HepG2 (cell line): Measurements from ENCODE around the gene MAGEA4. TPM values are rescaled to one million over a fixed set of nuclear protein-coding genes. Genes with fewer than 3 reads are reported as not detected.

ENCODE experiments used
- ATAC-seq: fragments of 200-7000 bp; cut with Tn5 transposase; 3 replicates; pipeline ENCODE4 v1.9.1; 2020; ENCODE audit warnings: mild to moderate bottlenecking, moderate library complexity
- BruUV-seq: library from RNA; stranded (reverse); fragments of 400-500 nt; replicated peaks from 2 replicates; lab custom pipeline; 2021; lab: Mats Ljungman, UMichigan
- CTCF ChIA-PET: fragments of 300-600 bp; formaldehyde crosslinking; extraction: SDS; loops from one replicate; lab custom pipeline; 2021; ENCODE audit warnings: low total read pairs, inconsistent platforms, low intra/inter-chr PET ratio; lab: Yijun Ruan, JAX
- POLR2A ChIA-PET: fragments of 350-600 bp; sonication (Branson Sonifier 250); formaldehyde crosslinking; loops from one replicate; lab custom pipeline; 2020; ENCODE audit warnings: antibody characterized with exemption, inconsistent platforms; lab: Yijun Ruan, JAX
- DNase-seq: peaks from one replicate; pipeline ENCODE4 v3.0.0-alpha.2; 2015; ENCODE audit warnings: low spot score
- FAIRE-seq: peaks from 3 replicates; lab custom pipeline; 2011; peaks lifted over from hg19 to GRCh38; lab: Jason Lieb, UNC
- H2AFZ ChIP-seq: one replicate; pipeline ENCODE4 v1.6.1; 2011; ENCODE audit warnings: low read length, inconsistent platforms
- H3K27ac ChIP-seq: fragments of 300-600 bp; 3 replicates; pipeline ENCODE4 v1.8.0; 2011; ENCODE audit warnings: mixed run types, mild to moderate bottlenecking, mixed read lengths, low read length, inconsistent platforms; ENCODE audit not compliant: insufficient read depth; ENCODE audit errors: extremely low read length
- H3K27me3 ChIP-seq, 2 experiments: fragments of 200-600 bp in 1 of 2; 2 replicates in 1 of 2; 3 replicates in 1 of 2; pipeline versions ENCODE4 v1.6.0 to v1.8.0; 2011; ENCODE audit warnings: low read length in 2 of 2, mild to moderate bottlenecking in 2 of 2, moderate library complexity in 2 of 2, inconsistent platforms in 1 of 2; ENCODE audit not compliant: insufficient read depth in 2 of 2, control insufficient read depth in 1 of 2
- H3K36me3 ChIP-seq, 2 experiments: fragments of 200-600 bp in 1 of 2; replicated peaks in 1 of 2; 2 replicates in 1 of 2; 3 replicates in 1 of 2; pipeline versions ENCODE4 v1.5.1 to v1.8.0; 2011; ENCODE audit warnings: low read length in 2 of 2, inconsistent platforms in 1 of 2; ENCODE audit not compliant: insufficient read depth in 2 of 2, control insufficient read depth in 1 of 2
- H3K4me1 ChIP-seq: 2 replicates; pipeline ENCODE4 v1.5.1; 2012; ENCODE audit warnings: low read length, inconsistent platforms; ENCODE audit not compliant: insufficient read depth
- H3K4me2 ChIP-seq: 2 replicates; pipeline ENCODE4 v1.6.0; 2011; ENCODE audit warnings: low read depth, low read length, inconsistent platforms
- H3K4me3 ChIP-seq, 3 experiments: fragments of 200-600 bp in 1 of 3; sonication (generic), shearing (Covaris generic) in 1 of 3; replicated peaks in 1 of 3; 2 replicates each; pipeline ENCODE4 v1.5.1; 2011 to 2016; ENCODE audit warnings: low read length in 3 of 3, inconsistent platforms in 2 of 3, low read depth in 2 of 3, mild to moderate bottlenecking in 2 of 3, control low read depth in 1 of 3, mixed read lengths in 1 of 3; ENCODE audit not compliant: insufficient read depth in 1 of 3
- H3K79me2 ChIP-seq: one replicate; pipeline ENCODE4 v1.6.1; 2011; ENCODE audit warnings: low read length, inconsistent platforms; ENCODE audit not compliant: insufficient read depth
- H3K9ac ChIP-seq: 2 replicates; pipeline ENCODE4 v1.6.0; 2011; ENCODE audit warnings: mild to moderate bottlenecking, low read depth, low read length, inconsistent platforms; ENCODE audit not compliant: insufficient read depth
- H3K9me3 ChIP-seq: 2 replicates; pipeline ENCODE4 v1.5.1; 2012; ENCODE audit warnings: mild to moderate bottlenecking, low read length
- H4K20me1 ChIP-seq: 2 replicates; pipeline ENCODE4 v1.6.0; 2011; ENCODE audit warnings: inconsistent platforms, mild to moderate bottlenecking, low read length, moderate library complexity; ENCODE audit not compliant: insufficient read depth
- CEBPB ChIP-seq: IDR thresholded peaks from 2 replicates; pipeline ENCODE4 v1.6.1; 2011; ENCODE audit warnings: low read depth, low read length, improper control_type of control experiment, borderline replicate concordance
- PAX8 ChIP-seq: sonication (generic); formaldehyde crosslinking; IDR thresholded peaks from 2 replicates; pipeline ENCODE4 v1.8.0; 2022; ENCODE audit warnings: mild to moderate bottlenecking, missing genetic modification reagents, borderline replicate concordance
- RCOR2 ChIP-seq: IDR thresholded peaks from 2 replicates; pipeline ENCODE4 v1.6.1; 2016; ENCODE audit warnings: missing biosample characterization, missing genetic modification reagents
- U2AF1 ChIP-seq: fragments of 200-400 bp; formaldehyde crosslinking; optimal IDR thresholded peaks from 2 replicates; pipeline ENCODE3; 2017; ENCODE audit warnings: mild to moderate bottlenecking, low read depth, low read length
- ZNF75D ChIP-seq: sonication (generic); formaldehyde crosslinking; IDR thresholded peaks from 2 replicates; pipeline ENCODE4 v1.8.1; 2023; ENCODE audit warnings: missing genetic modification reagents, mild to moderate bottlenecking, borderline replicate concordance
- ZNF773 ChIP-seq: sonication (generic); formaldehyde crosslinking; IDR thresholded peaks from 2 replicates; pipeline ENCODE4 v1.4.0; 2020; ENCODE audit warnings: missing genetic modification reagents, borderline replicate concordance
- ZSCAN20 ChIP-seq: sonication (generic); formaldehyde crosslinking; IDR thresholded peaks from 2 replicates; pipeline ENCODE4 v1.4.0; 2020; ENCODE audit warnings: missing genetic modification reagents, mild to moderate bottlenecking, borderline replicate concordance
- WGBS: methylation state at CpG from one replicate; pipeline ENCODE4 v1.1.6; 2017; ENCODE audit warnings: low lambda C conversion rate; 5-methylcytosine and 5-hydroxymethylcytosine counted together
- in situ Hi-C: cut with HindIII; loops from 2 replicates; pipeline ENCODE4 v1.10.0; 2017; ENCODE audit warnings: low pct_unique_long_range_greater_than_20kb; ENCODE audit not compliant: extremely low pct_ligation_motif_present
- intact Hi-C: fragments of 100-400 bp; cut with micrococcal nuclease; formaldehyde crosslinking; loops from one replicate; pipeline ENCODE4 v1.10.0; 2022; ENCODE audit not compliant: unreplicated experiment
- polyA plus RNA-seq, 8 experiments: library from polyadenylated mRNA; depleted of rRNA in 3 of 8; stranded (reverse) in 7 of 8; unstranded in 1 of 8; fragments of >200 nt; fragmentation: Illumina TruSeq in 4 of 8; extraction: Trizol in 4 of 8; gene quantifications; 2 replicates each; pipeline versions ENCODE4 v1.2.1 to v1.2.3, GENCODE V29; 2011 to 2016; ENCODE audit warnings: low read depth in 4 of 8, missing spikeins in 1 of 8, mixed read lengths in 1 of 8; ENCODE audit not compliant: insufficient read depth in 1 of 8
- total RNA-seq, 5 experiments: library from RNA; depleted of rRNA; stranded (reverse); fragments of >200 nt; fragmentation: Illumina TruSeq; extraction: Trizol; gene quantifications; 2 replicates each; pipeline ENCODE4 v1.2.3, GENCODE V29; 2016; ENCODE audit warnings: low read depth in 1 of 5
- TF ChIP-seq, protein P1 (sequence below): sonication (generic); formaldehyde crosslinking; conservative IDR thresholded peaks from 2 replicates; pipeline ENCODE4 v1.4.0; 2020; ENCODE audit warnings: missing genetic modification reagents
- TF ChIP-seq, protein P2 (sequence below): sonication (generic); formaldehyde crosslinking; IDR thresholded peaks from 2 replicates; pipeline ENCODE4 v1.8.1; 2023; ENCODE audit warnings: missing genetic modification reagents, inconsistent platforms, borderline replicate concordance
- TF ChIP-seq, protein P3 (sequence below): IDR thresholded peaks from 2 replicates; pipeline ENCODE4 v1.6.1; 2016; ENCODE audit warnings: mild to moderate bottlenecking

MAGEA4 gene
- total and polyA plus RNA-seq, 2 of the 13 experiments (the other 11 are each of a cell fraction or from before 2014, with no cell fraction given), result not detected

DNA sequence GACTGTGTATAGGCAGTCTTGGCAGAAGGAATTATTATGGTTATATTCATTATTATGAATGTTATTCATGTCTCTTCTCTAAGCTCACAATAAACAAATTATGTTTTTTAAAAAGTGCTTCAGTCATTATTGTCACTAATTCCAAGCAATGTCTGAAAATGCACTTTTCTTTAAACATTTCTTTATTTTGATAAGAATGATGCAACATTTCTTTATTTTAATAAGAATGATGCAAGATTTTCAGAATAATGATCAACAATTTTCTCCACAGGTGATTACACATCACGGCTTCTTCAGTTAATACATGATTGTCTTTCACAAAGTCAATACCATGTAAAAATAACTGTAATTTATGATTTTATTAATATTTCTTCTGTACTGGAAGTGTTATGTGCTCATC, 22.7 kb downstream of the MAGEA4 start:
- Histone ChIP-seq H3K27me3 (no peaks in the 10 kb centered on the region), H3K9ac (no peak overlapping the region), H3K79me2 (no peaks in the 10 kb centered on the region), H3K36me3 (no peaks in the 10 kb centered on the region), H3K4me3 (no peak overlapping the region), H4K20me1 (no peaks in the 10 kb centered on the region), H3K9me3 (no peaks in the 10 kb centered on the region), H3K4me1 (no peaks in the 10 kb centered on the region), H2AFZ (no peak overlapping the region), H3K27ac (no peak overlapping the region), H3K4me2 (no peak overlapping the region)
- ATAC-seq, result no peak
- in situ Hi-C loops (no loop called here), intact Hi-C loops (no loop called here)
- no TSS peak for BruUV-seq
- FAIRE-seq, result no peak
- POLR2A ChIA-PET, result no interaction called here
- 18% methylated on average over 1 of the region's 1 CpG for WGBS
- no peak for DNase-seq
- CTCF ChIA-PET, result no interaction called here
- TF ChIP-seq, protein P1, sequence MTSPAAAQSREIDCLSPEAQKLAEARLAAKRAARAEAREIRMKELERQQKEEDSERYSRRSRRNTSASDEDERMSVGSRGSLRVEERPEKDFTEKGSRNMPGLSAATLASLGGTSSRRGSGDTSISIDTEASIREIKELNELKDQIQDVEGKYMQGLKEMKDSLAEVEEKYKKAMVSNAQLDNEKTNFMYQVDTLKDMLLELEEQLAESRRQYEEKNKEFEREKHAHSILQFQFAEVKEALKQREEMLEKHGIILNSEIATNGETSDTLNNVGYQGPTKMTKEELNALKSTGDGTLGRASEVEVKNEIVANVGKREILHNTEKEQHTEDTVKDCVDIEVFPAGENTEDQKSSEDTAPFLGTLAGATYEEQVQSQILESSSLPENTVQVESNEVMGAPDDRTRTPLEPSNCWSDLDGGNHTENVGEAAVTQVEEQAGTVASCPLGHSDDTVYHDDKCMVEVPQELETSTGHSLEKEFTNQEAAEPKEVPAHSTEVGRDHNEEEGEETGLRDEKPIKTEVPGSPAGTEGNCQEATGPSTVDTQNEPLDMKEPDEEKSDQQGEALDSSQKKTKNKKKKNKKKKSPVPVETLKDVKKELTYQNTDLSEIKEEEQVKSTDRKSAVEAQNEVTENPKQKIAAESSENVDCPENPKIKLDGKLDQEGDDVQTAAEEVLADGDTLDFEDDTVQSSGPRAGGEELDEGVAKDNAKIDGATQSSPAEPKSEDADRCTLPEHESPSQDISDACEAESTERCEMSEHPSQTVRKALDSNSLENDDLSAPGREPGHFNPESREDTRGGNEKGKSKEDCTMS (CRISPR knock-in tag), result no peak
- TF ChIP-seq CEBPB, result peak; percentile 7; the same call in 1 of the 2 replicates

DNA sequence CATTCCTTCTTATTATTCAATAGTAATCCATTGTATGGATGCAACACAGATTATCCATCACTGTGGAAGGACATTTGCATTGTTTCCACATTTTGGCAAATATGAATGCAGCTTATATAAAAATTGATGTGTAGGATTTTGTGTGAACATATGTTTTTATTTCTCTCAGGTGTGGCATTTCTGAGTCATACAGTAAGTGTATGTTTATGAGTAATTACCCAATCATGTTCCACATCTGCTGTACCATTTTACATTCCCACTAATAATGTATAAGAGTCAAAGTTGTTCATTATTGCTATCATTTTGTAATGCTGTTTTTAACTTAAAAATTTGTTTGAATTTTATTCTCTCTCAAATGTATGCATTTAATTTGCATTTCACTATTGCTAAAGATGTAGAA, 25.5 kb downstream of the MAGEA4 start:
- no TSS peak for BruUV-seq
- H3K79me2 ChIP-seq, result no peaks in the 10 kb centered on the region
- H3K4me1 ChIP-seq, result no peaks in the 10 kb centered on the region
- no peak overlapping the region for H3K9ac ChIP-seq
- no peak overlapping the region for H3K4me3 ChIP-seq
- no peak for DNase-seq
- H3K27ac ChIP-seq, result no peak overlapping the region
- in situ Hi-C loops, result no loop called here
- intact Hi-C loops, result no loop called here
- TF ChIP-seq ZSCAN20 (CRISPR knock-in tag) (no peak), ZNF773 (CRISPR knock-in tag) (no peak), U2AF1 (no peak), PAX8 (CRISPR knock-in tag) (no peak), ZNF75D (CRISPR knock-in tag) (no peak), RCOR2 (CRISPR knock-in tag) (no peak)
- TF ChIP-seq, protein P2, sequence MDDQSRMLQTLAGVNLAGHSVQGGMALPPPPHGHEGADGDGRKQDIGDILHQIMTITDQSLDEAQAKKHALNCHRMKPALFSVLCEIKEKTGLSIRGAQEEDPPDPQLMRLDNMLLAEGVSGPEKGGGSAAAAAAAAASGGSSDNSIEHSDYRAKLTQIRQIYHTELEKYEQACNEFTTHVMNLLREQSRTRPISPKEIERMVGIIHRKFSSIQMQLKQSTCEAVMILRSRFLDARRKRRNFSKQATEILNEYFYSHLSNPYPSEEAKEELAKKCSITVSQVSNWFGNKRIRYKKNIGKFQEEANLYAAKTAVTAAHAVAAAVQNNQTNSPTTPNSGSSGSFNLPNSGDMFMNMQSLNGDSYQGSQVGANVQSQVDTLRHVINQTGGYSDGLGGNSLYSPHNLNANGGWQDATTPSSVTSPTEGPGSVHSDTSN (CRISPR knock-in tag), result no peak
- TF ChIP-seq, protein P3, sequence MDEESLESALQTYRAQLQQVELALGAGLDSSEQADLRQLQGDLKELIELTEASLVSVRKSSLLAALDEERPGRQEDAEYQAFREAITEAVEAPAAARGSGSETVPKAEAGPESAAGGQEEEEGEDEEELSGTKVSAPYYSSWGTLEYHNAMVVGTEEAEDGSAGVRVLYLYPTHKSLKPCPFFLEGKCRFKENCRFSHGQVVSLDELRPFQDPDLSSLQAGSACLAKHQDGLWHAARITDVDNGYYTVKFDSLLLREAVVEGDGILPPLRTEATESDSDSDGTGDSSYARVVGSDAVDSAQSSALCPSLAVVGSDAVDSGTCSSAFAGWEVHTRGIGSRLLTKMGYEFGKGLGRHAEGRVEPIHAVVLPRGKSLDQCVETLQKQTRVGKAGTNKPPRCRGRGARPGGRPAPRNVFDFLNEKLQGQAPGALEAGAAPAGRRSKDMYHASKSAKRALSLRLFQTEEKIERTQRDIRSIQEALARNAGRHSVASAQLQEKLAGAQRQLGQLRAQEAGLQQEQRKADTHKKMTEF (CRISPR knock-in tag), result no peak
- no peaks in the 10 kb centered on the region for H3K36me3 ChIP-seq
- H3K27me3 ChIP-seq, result no peaks in the 10 kb centered on the region
- no peak for ATAC-seq
- H4K20me1 ChIP-seq, result no peaks in the 10 kb centered on the region
- no peak overlapping the region for H2AFZ ChIP-seq
- FAIRE-seq, result no peak
- no peaks in the 10 kb centered on the region for H3K9me3 ChIP-seq
- ChIA-PET CTCF (no interaction called here), POLR2A (no interaction called here)
- no peak overlapping the region for H3K4me2 ChIP-seq
